ENCODE measurements around the gene C1orf159.

GRCh38 chr1:1039145-1039910, 76.6 kb downstream of the C1orf159 start:
- TF ChIP-seq EZH2 (IDR thresholded peaks at IDR 0.05; ENCODE audit: low read length) (no peak), CTCF (optimal IDR thresholded peaks at IDR 0.05 in 1 of 3, IDR thresholded peaks at IDR 0.05 in 1 of 3, conservative IDR thresholded peaks at IDR 0.05 in 1 of 3; ENCODE audit: extremely low read depth in 1 of 3, insufficient read depth in 2 of 3, low read length in 3 of 3) (no peak)

Data from keratinocyte (primary cell).